CD4-positive, alpha-beta T cell treated with Interleukin-21 for 1 hour (primary cell): ENCODE data around the gene CHMP3.
"Not testable (repeated sequence)": the region's sequence is repeated elsewhere in the genome, so short reads cannot be mapped to it uniquely, and the experiment has no call there.

Experiments used
- DNase-seq: peaks from one replicate; pipeline ENCODE4 v3.0.0-alpha.2; 2020

Gene CHMP3

GRCh38 chr2:86562922-86563649 is at the start of gene CHMP3:
Gene CHMP3, minus strand, starts transcription at chr2:86563443. Its CDS starts 95 bp downstream, at chr2:86563348.
- peak; percentile 98 for DNase-seq

GRCh38 chr2:86610871-86611270 is 47.6 kb upstream of the CHMP3 start:
- no peak for DNase-seq

DNA sequence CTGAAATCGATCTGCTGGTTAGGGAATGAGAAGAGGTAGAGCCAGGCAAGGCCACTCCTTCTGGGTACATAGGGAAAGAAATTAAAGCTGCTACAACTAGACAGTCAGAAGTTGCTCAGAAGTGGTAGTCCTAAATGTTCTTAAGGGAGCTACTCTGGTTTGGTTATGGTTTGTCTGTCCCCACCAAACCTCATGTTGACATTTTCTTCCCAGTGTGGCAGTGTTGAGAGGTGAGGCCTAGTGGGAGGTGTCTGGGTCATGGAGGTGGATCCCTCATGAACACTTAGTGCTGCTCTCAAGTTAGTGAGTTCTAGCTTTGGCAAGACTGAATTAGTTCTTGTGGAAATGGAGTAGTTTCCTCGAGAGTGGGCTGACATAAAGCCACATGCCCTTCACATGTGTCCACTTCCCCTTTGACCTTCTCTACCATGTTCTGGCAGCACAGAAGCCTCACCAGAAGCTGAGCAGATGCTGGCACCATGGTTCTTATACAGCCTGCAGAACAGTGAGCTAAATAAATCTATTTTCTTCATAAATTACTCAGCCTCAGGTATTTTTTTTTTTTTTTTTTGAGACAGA is 45.7 kb upstream of the CHMP3 start:
- no peak for DNase-seq

- DNase-seq: no peak
Measured at GRCh38 chr2:86603905-86604304, 40.7 kb upstream of the CHMP3 start.

- no peak for DNase-seq
Measured at GRCh38 chr2:86598966-86599365, 35.7 kb upstream of the CHMP3 start.

- no peak for DNase-seq
Measured at GRCh38 chr2:86596118-86596517, 32.9 kb upstream of the CHMP3 start.

- DNase-seq: no peak
Measured at GRCh38 chr2:86593266-86593665, 30.0 kb upstream of the CHMP3 start.

GRCh38 chr2:86592547-86593230 is 29.4 kb upstream of the CHMP3 start:
- no peak for DNase-seq

GRCh38 chr2:86589701-86590100 is 26.5 kb upstream of the CHMP3 start:
- not testable (repeated sequence) for DNase-seq

GRCh38 chr2:86584151-86584913 is 21.1 kb upstream of the CHMP3 start:
- DNase-seq: peak; percentile 32

GRCh38 chr2:86580560-86580959 is 17.3 kb upstream of the CHMP3 start:
- no peak for DNase-seq

DNA sequence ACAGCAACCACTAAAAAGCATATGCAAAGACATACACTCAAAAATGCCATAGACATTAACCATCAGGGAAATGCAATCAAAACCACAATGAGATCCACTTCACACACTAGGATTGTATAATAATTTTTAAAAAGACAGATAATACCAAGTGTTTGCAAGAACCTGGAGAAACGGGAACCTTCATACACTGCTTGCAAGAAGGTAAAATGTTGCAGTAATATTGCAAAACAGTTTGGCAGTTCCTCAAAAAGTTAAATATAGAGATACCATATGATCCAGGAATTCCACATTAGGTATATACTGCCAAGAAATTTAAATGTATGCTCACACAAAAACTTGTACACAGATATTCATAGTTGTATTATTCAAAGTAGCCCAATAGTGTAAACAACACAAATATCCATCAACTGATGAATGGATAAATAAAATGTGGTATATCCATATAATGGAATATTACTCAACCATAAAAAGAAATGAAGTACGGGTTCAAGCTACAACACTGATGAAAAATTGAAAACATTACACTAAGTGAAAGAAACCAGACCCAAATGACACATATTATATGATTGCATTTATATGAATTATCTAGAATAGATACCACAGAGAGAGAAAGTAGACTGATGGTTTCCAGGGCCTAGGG is 14.7 kb upstream of the CHMP3 start:
- no peak for DNase-seq

DNA sequence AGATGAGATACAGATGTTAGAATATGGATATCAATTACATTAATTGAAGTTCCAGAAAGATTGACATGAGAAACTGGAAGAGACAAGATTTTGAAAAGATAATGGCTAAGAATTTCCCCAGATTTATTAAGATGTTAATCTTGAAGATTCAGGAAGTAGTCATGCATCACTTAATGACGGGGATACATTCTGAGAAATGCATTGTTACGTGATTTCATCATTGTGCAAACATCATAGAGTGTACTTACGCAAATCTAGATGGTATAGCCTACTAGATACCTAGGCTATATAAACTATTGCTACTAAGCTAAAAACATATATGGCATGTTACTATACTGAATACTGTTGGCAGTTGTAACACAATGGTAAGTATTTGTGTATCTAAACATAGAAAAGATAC is 6.8 kb upstream of the CHMP3 start:
- no peak for DNase-seq

DNA sequence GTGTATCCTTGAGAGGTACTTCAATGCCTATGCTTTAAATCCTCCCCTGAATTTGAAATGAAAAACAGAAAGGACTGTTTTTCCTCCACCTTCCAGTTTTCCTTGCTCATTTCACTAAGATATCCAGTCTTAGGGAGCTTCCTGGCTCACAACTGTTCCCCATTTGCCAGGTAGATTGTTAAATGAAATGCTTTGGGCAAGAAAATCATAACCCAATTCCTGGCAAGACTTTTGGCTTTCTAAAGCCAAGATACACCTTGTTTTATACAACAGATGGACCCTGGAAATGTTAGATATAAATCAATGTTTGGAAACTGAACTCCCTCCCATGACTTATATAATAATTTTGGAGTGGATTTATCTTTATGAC is 3.6 kb upstream of the CHMP3 start:
- no peak for DNase-seq

- no peak for DNase-seq
Measured at GRCh38 chr2:86566158-86566820, 3.0 kb upstream of the CHMP3 start.

DNA sequence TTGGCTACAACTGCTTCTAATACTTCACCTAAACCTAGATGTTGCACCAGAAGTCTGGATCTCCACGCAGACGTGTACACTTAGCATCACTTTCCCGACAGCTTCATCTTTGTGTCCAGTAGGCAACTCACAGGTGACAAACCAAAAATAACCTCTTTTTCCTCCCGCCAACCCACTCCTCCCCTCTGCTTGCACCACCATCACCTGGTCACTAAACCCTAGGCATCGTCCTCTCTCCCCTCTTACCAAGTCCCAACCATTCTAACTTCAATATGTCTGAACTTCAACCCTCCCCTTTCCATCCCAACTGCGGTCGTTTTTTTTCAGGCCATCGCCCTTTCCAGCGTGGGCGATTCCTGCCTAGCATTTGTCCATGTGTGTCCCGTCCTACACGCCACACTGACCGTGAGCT is 413 bp upstream of the CHMP3 start:
- no peak for DNase-seq

DNA sequence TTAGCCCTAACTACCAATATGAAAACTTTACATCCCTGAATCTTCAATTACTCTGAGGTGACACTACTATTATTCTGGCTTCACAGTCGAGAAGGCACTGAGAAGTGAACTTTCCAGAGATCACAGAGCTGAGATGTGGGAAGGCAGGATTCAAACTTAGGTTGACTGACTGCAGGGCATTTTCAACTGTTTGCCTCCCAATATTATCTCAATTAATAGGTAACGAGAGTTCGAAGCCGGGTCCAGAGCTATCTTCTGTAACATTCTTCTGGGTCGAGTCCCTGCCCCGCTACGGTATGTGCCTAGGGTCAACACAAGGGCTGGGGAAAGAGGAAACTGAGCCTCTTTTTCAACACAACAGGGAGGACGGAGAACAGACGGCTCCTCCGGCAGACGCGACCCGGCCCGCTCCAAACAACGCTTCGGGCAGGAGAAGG is 740 bp downstream of the CHMP3 start:
- DNase-seq: no peak

DNA sequence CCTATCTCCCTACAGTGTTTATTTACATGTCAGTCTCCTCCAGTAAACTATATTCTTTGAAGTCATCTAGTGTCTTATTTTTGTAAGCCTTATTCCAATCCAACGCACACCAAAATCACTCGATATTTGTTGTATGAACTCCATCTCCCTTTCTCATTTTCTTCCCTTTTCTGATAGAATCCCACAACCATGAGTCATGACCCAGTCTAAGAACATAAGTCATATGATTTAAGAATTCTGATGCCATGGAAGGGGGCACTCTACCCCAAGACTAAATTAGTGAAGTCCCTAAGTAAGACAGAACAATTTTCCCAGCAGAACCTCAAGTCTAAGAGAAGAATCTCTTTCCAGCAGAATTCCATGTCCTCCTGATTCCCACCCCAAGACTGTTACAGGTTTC is 5.4 kb downstream of the CHMP3 start:
- no peak for DNase-seq

- DNase-seq: no peak
Measured at GRCh38 chr2:86556508-86556907, 6.7 kb downstream of the CHMP3 start.

DNA sequence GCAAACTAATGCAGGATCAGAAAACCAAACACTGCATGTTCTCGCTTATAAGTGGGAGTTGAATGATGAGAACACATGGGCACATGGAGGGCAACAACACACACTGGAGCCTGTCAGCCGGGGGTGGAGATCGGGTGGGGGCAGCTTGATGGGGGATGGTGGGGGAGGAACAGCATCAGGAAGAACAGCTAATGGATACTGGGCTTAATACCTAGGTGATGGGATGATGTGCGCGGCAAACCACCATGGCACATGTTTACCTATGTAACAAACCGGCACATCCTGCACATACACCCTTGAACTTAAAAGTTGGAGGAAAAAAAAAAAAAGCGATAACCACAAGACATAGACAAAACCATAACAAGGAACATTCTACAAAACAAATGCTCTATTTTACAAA is 10.4 kb downstream of the CHMP3 start:
- peak; percentile 19 for DNase-seq

GRCh38 chr2:86549963-86550725 is 13.1 kb downstream of the CHMP3 start:
- not testable (repeated sequence) for DNase-seq

DNA sequence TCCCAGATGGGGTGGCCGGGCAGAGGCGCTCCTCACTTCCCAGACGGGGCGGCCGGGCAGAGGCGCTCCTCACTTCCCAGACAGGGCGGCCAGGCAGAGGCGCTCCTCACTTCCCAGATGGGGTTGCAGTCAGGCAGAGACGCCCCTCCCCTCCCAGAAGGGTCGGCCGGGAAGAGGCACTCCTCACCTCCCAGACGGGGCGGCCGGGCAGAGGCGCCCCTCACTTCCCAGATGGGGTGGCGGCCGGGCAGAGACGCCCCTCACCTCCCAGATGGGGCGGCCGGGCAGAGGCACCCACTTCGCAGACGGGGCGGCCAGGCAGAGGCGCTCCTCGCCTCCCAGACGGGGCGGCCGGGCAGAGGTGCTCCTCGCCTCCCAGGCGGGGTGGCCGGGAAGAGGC is 13.8 kb downstream of the CHMP3 start:
- DNase-seq: not testable (repeated sequence)
